HL-60 (cell line): ENCODE results near the gene SP1.
A peak's percentile ranks its signal among the peaks of the same experiment; 100 is the strongest.

Experiments used
- DNase-seq, 2 experiments: peaks; one replicate each; pipeline ENCODE4 v3.0.0-alpha.2; 2010 to 2020; ENCODE audit warnings: low read depth in 1 of 2, low spot score in 1 of 2
- H3K27ac ChIP-seq: fragments of 250-450 bp; sonication (Bioruptor Pico); replicated peaks from 2 replicates; pipeline ENCODE4 v1.5.1; 2020; ENCODE audit warnings: mild to moderate bottlenecking, moderate library complexity
- H3K27me3 ChIP-seq: fragments of 250-450 bp; sonication (Bioruptor Pico); 2 replicates; pipeline ENCODE4 v1.5.1; 2021; ENCODE audit warnings: mild to moderate bottlenecking, moderate library complexity; ENCODE audit not compliant: insufficient read depth, poor library complexity, severe bottlenecking
- H3K4me3 ChIP-seq: replicated peaks from 2 replicates; pipeline ENCODE4 v1.5.1; 2011; ENCODE audit warnings: mild to moderate bottlenecking, control low read depth, low read length; ENCODE audit not compliant: insufficient read depth
- GABPA ChIP-seq: IDR thresholded peaks from 2 replicates; pipeline ENCODE4 v1.6.1; 2012; ENCODE audit warnings: low read depth
- POLR2AphosphoS5 ChIP-seq: IDR thresholded peaks from 2 replicates; pipeline ENCODE4 v1.6.1; 2012; ENCODE audit warnings: low read depth
- SPI1 ChIP-seq: IDR thresholded peaks from 2 replicates; pipeline ENCODE4 v1.6.1; 2012; ENCODE audit warnings: low read depth, mild to moderate bottlenecking, borderline replicate concordance
- TF ChIP-seq, protein P1 (sequence below): IDR thresholded peaks from 2 replicates; pipeline ENCODE4 v1.6.1; 2012; ENCODE audit warnings: low read depth; ENCODE audit not compliant: insufficient replicate concordance
- TF ChIP-seq, protein P2 (sequence below): IDR thresholded peaks from one replicate; pipeline ENCODE4 v1.5.1; 2011; ENCODE audit warnings: low read length, control low read depth, inconsistent platforms; ENCODE audit not compliant: insufficient read depth

The SP1 gene

DNA sequence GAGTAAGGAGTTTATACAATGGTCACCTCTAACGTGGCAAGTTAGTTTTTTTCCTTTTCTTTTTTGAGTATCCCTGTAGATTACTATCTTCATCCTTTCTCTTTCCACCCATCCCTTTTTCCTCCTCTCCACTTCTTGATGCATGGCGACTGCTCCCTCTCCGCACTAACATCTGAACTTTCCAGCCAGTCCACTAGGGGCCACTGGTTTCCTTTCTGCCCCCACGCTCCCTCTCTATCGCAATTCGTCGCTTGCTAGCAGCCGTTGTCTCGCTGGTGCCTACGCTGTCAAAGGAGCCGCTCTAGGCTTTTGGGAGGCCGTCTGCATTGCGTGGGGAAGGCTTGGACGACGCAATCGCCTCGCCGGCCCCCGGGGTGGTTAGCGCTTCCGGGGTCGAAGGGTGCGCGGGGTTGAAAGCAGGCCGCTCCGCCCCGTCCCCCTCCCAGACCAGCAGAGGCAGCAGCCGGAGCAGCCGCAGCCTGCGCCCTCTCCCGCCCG lies 71.7 kb downstream of the SP1 start, which contains the start of gene PCBP2:
Gene PCBP2 (plus strand): TSS at position 442 of the 498 bp plus-strand sequence. CDS start 2,699 bp downstream, outside the sequence.
- H3K27ac ChIP-seq, result peak within 1 kb of the TSS; percentile 97
- peak; percentile 99 to 100 for DNase-seq

DNA sequence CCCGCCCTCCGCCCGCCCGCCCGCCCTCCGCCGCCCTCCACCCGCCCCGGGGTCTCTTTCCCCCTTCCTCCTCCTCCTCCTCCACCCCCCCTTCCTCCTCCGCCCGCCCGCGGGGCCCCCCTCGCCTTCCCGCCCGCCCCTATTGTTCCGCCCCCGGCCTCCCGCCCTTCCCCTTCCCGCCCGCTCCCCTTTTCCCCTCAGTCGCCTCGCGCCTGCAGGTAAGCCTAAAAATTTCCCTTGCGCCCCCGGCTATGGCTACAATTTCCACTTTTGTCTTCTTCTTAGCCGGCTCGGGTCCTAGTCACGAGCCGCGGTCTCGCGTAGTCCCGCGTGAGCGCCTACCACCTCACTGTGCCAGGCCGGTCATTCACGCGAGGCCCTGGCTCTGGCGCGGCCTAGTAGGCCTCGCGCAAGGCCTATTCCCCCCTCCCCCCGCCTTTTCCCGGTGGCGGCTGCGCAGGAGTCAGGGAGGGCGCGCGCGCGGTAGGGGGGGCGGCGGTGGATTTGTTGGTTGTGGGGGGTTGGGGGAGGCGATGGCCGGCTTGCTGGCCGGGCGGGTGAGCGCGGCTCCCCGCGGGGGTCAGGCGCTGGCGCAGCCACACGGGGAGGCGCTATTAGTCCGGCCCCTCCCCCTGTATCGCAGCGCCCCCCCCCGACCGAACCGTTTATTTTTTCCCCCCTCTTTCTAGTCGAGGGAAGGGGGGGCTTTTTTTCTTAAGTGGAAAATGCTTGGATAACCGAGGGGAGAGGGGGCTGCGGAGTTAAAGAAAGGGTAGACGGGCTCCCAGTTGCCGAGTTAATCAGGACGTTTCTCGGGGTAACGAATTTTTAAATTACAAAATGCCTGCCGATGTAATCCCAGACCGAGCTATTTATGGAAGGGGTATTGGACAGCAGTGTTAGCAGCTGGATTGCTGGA lies 72.4 kb downstream of the SP1 start:
- DNase-seq, result peak; percentile 70 to 78
- TF ChIP-seq POLR2AphosphoS5, result peak; percentile 86
- TF ChIP-seq SPI1, result no peak
- Histone ChIP-seq H3K4me3 (peak overlapping the region; percentile 79), H3K27ac (peak overlapping the region; percentile 97), H3K27me3 (no peaks in the 10 kb centered on the region)

More for the DNA sequence above, 71.7 kb downstream of the SP1 start, which contains the start of gene PCBP2:
- Histone ChIP-seq H3K27me3 (no peaks in the 10 kb centered on the region), H3K4me3 (peak within 1 kb of the TSS; percentile 79)
- TF ChIP-seq SPI1 (no peak), POLR2AphosphoS5 (peak; percentile 80), GABPA (peak; percentile 91)
- TF ChIP-seq, protein P1, sequence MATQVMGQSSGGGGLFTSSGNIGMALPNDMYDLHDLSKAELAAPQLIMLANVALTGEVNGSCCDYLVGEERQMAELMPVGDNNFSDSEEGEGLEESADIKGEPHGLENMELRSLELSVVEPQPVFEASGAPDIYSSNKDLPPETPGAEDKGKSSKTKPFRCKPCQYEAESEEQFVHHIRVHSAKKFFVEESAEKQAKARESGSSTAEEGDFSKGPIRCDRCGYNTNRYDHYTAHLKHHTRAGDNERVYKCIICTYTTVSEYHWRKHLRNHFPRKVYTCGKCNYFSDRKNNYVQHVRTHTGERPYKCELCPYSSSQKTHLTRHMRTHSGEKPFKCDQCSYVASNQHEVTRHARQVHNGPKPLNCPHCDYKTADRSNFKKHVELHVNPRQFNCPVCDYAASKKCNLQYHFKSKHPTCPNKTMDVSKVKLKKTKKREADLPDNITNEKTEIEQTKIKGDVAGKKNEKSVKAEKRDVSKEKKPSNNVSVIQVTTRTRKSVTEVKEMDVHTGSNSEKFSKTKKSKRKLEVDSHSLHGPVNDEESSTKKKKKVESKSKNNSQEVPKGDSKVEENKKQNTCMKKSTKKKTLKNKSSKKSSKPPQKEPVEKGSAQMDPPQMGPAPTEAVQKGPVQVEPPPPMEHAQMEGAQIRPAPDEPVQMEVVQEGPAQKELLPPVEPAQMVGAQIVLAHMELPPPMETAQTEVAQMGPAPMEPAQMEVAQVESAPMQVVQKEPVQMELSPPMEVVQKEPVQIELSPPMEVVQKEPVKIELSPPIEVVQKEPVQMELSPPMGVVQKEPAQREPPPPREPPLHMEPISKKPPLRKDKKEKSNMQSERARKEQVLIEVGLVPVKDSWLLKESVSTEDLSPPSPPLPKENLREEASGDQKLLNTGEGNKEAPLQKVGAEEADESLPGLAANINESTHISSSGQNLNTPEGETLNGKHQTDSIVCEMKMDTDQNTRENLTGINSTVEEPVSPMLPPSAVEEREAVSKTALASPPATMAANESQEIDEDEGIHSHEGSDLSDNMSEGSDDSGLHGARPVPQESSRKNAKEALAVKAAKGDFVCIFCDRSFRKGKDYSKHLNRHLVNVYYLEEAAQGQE, result no peak
- TF ChIP-seq, protein P2, sequence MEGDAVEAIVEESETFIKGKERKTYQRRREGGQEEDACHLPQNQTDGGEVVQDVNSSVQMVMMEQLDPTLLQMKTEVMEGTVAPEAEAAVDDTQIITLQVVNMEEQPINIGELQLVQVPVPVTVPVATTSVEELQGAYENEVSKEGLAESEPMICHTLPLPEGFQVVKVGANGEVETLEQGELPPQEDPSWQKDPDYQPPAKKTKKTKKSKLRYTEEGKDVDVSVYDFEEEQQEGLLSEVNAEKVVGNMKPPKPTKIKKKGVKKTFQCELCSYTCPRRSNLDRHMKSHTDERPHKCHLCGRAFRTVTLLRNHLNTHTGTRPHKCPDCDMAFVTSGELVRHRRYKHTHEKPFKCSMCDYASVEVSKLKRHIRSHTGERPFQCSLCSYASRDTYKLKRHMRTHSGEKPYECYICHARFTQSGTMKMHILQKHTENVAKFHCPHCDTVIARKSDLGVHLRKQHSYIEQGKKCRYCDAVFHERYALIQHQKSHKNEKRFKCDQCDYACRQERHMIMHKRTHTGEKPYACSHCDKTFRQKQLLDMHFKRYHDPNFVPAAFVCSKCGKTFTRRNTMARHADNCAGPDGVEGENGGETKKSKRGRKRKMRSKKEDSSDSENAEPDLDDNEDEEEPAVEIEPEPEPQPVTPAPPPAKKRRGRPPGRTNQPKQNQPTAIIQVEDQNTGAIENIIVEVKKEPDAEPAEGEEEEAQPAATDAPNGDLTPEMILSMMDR, result peak; percentile 71

DNA sequence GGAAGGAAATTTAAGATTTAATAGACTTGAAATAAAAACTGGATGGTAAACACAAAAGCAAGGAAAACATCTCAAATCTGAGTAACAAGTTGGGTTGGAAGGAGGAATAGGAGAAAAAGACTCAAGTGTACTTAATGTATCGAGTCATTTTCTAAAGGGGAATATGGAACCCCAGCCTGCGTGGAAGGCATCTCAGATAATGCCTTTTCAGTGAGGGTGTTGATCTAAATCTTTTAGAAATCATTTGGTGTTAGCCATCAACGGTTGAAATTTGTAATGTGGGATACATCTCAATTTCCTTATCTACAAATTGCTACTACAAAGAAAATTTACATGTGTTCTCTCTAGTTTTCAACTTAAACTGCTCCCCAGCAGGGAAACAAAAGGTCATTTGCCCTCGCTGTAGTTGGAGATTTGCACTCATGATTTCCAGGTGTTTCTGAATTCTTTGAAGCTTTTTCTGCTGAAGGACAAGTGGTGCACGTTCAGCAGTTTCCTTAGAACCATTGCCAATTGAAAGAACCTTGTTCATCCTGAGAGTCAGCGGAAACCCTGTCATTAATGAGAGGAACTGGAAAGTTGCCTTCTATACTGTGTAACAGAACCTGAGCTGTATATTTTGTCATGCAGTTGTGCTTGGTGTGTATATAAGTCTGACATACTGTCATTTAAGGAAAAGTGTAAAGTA lies 74.1 kb downstream of the SP1 start:
- no peak for TF ChIP-seq SPI1
- no peak for TF ChIP-seq POLR2AphosphoS5
- TF ChIP-seq, protein P1, result no peak
- TF ChIP-seq, protein P2, result no peak
- TF ChIP-seq GABPA, result no peak
- no peak for DNase-seq
- Histone ChIP-seq H3K27ac (peak overlapping the region; percentile 97), H3K27me3 (no peaks in the 10 kb centered on the region), H3K4me3 (peak overlapping the region; percentile 79; the same call in 1 of the 2 replicates)

DNA sequence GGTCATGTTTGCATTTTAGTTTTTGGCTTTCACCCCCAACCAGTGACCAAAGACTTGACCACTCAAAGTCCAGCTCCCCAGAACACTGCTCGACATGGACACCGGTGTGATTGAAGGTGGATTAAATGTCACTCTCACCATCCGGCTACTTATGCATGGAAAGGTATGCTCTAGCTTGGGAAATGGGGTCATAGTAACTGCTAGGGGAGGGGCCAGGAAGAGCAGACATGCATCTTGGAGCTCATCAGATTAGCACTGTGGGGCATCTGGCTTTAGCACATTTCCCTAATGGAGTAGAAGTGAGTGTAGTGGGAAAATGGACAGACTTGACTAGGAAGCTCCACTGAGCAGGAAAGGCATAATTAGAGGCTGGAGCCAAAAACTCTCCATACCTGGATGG lies 74.7 kb downstream of the SP1 start:
- no peak for DNase-seq
- TF ChIP-seq, protein P1, result no peak
- TF ChIP-seq, protein P2, result no peak
- TF ChIP-seq SPI1 (no peak), POLR2AphosphoS5 (no peak), GABPA (no peak)
- Histone ChIP-seq H3K27me3 (no peaks in the 10 kb centered on the region), H3K4me3 (no peak overlapping the region), H3K27ac (no peak overlapping the region)
